ENCODE results near the gene TNS4.

Gene TNS4

GRCh38 chr17:40495140-40495539, 6.3 kb downstream of the TNS4 start:
- DNase-seq (ENCODE audit: low read depth in 3 of 3) = no peak

DNA sequence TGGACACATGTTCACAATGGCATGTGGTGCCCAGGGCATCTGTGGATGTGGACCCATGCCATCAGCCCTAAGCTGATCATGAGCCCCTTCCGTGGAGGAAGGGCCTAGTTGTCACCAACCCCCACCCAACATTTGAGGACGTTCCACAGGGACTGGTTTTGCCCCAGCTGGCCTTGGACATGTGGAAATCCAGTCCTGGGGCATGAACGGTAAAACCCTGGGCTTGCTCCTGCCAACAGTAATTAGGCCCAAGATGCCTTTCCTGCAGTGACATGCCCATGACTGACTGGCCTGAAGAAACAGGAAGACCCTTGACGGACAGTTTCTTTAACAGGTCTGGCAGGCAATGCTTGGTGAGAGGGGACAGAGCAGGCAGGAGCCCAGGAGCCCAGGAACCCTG, 7.7 kb downstream of the TNS4 start:
- no peak for DNase-seq (ENCODE audit: low read depth in 3 of 3)

- DNase-seq (ENCODE audit: low read depth in 3 of 3) = no peak
Measured at GRCh38 chr17:40491486-40491885, 9.9 kb downstream of the TNS4 start.

DNA sequence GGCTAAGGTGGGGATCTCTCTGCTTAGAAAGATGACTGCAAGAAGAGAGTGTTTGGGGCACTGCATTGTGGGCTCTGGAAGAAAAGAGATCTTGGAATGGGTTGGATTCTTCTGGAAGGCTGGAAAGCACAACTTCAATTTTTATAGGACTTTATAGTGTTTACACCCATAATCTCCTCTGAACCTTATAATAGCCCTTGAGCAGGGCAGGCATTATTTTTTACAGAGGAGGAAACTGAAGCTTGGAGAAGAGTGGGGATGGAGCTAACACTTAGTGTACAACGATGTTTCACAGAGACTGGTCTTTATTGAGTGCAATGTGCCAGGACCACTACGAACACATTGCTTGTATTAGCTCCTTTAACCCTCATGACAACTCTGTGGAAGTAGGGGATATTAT, 10.4 kb downstream of the TNS4 start:
- no peak for DNase-seq (ENCODE audit: low read depth in 3 of 3)

- DNase-seq (ENCODE audit: low read depth in 3 of 3) = no peak
Measured at GRCh38 chr17:40490289-40490853, 11.1 kb downstream of the TNS4 start.

DNA sequence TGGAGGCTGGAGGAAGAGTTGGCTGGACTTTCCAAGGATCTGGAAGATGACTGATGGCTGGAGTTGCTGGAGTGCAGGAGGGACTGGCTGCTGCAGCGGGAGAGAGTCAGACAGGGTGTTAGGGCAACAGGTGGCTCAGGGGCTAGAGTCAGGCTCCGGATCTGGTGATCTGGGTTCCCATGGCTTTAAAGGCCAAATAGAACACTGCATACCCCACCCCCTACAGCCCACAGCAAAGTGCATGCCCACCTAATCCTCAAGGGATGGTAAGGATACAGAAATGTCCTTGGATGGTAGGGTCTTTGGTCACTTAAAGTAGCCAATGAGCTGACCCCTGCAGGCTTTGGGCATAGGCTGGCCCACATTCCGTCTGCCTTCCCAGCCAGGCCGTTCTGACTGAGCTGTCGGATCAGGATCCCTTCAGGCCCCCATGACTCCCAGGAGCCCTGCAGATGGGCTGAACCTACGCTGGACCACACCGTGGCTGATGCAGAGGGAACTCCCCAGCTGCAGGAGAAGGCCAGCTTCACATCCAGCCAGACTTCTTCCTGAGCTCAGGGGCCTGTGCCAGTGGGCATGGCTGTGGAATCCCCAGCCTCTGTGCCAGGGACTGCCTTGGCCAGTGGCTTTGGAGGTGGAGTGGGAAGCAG, 13.9 kb downstream of the TNS4 start:
- DNase-seq (ENCODE audit: low read depth in 3 of 3) = no peak

GRCh38 chr17:40486522-40487370, 14.7 kb downstream of the TNS4 start:
- no peak for DNase-seq (ENCODE audit: low read depth in 3 of 3)

DNA sequence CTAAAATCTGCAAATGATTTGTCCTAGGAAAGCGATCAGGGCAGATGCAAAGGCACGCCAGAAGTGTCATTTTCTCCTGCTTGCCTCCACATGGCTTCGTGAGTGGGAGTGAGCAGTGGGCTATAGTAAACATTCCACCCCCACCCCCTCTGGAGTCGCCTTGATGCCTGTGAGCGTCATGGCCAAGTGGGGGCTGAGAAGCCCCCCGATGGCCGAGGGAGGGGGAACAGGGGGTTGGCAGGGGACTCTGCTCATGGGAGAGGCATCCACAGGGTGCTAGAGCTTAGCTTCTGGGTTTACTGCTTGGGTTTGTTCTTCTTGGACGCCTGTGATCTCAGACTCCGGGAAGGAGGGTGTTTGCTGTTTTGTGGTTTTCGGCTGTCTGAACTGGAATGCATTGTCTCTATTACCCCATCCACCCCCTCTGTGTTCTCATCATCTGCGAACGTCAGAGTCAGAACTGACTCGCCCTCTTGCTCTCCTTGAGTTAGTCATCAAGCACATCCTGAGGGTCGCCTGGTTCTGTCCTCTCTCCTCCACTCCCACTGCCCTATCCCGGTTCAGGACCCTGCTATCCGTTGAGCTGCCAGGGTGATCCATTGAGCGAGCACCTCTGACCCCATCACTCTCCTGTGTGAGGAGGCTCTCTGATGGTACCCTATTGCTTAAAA, 15.4 kb downstream of the TNS4 start:
- peak in 1 of 3 experiments; percentile 26 for DNase-seq (ENCODE audit: low read depth in 3 of 3)

DNA sequence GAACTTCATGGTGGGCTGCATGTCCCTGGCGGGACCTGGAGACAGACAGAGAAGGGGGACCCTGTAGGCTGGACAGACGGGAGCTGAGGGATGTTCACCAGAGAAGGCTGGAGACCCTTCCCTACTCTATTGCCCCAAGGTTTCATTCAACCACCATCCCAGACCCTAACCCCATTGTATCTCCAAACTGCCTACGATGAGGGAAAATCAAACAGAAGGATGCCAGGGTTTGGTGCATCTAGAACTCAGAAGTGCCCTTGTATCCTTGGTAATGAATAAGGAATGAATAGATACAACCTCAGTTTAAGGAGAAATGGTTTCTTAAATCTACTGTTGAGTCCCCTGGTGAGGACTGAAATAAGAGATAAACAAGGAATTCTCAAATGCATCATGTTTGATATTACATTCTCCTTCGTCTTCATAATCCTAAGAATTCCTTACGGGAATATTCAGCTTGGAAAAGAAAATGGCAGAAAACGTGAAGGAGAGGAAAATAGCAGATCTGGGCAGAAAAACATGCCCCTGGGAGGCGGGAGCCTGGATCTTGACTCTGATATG, 16.4 kb downstream of the TNS4 start:
- no peak for DNase-seq (ENCODE audit: low read depth in 3 of 3)

- DNase-seq (ENCODE audit: low read depth in 3 of 3) = no peak
Measured at GRCh38 chr17:40484285-40484972, 17.0 kb downstream of the TNS4 start.

DNA sequence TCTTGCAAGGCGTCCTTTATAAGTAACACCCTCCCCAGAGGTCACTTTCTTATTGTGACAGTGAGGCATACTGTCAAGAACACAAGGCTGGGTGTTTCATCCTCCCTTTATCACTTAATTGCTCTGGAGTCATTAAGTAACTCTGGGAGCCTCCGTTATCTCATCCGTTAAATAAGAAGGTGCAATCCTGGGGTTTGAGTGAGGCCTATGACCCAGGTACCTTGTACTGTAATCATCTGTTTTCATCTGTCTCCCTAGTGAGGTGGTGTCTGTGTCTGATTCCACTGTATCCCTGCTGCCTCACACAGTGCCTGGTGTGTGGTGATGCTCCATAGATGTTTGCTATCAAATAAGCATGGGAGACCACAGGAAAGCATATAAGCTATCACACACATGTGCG, 17.7 kb downstream of the TNS4 start:
- no peak for DNase-seq (ENCODE audit: low read depth in 3 of 3)

- no peak for DNase-seq (ENCODE audit: low read depth in 3 of 3)
Measured at GRCh38 chr17:40482722-40483121, 18.7 kb downstream of the TNS4 start.

- no peak for DNase-seq (ENCODE audit: low read depth in 3 of 3)
Measured at GRCh38 chr17:40481106-40481505, 20.3 kb downstream of the TNS4 start.

DNA sequence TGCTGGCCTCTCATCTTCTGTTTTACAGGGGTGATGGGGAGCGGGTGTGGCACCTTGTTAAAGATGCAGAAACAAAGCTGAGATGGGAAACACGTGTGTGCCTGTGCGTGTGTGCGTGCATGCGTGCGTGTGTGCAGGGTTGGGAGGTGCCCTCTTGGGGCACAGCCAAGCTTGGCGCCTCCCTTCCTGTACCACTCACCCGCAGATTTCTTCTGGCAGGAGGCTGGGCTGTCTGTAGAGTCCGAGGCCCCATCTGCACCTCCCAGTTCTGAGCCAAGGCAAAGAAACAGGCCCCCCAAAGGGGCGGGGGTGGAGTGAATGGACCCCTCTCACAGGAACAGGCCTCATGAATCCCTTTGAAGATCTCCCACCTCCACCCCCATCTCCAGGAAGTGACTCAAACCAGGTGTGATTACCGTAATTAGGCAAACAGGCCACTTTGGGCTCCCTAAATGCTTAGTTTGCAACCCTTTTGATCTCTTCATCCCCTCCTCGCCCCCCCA, 20.9 kb downstream of the TNS4 start:
- DNase-seq (ENCODE audit: low read depth in 3 of 3) = peak; percentile 70 to 89 (median 70)

DNA sequence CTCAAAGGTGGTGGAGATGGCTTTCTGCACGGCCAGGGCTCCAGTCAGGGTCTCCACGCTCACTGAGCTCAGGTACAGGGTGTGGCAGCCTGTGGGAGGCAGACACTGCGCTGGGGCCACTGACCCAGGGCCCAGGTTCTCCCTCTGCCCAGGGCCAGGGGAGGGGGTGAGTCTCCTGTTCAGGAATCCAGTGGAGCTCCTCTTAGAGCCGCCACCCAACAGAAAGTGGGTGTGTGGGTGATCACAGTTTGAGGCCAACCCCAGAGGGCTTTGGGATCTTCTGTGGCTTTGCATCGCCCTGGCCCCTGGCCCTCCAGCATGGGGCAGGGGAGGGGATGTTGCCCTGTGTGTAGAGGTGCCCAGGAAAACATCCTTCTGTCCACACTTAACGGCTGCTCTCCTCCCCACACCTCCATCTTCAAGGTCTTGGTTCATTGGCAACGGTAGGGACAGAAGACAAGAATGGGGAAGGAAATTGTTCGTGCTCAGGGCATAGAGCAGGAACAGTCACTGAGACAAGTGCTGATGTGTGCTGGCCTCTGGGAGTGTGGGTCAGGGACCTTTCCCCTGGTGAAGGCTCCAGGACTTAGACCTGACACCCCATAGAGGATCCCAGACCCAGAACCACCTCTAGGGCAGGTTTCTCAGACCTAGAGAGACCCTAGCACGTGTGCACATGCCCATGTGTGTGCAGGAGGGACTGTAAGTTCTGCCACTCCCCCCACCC, 21.5 kb downstream of the TNS4 start:
- no peak for DNase-seq (ENCODE audit: low read depth in 3 of 3)

GRCh38 chr17:40478486-40478885, 22.9 kb downstream of the TNS4 start:
- no peak for DNase-seq (ENCODE audit: low read depth in 3 of 3)

DNA sequence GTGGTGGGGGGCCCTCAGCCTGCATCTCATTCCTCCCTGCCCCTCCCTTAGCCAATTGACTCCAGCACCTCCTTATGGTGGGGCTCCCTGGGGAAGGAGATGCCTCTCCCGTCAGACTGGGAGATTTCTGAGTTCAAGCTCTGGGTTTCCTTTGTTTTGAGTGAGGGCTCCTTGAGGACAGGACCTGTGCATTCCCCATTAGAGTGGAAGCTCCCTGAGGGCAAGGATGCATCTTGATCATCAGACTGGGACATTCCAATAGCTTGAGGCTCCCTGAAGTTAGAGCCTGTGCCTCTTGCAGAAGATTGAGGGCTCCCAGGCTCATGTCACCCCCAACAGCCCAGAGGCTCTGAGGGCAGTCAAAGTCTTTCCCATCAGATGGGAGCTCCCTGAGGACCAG, 23.6 kb downstream of the TNS4 start:
- DNase-seq (ENCODE audit: low read depth in 3 of 3) = no peak

DNA sequence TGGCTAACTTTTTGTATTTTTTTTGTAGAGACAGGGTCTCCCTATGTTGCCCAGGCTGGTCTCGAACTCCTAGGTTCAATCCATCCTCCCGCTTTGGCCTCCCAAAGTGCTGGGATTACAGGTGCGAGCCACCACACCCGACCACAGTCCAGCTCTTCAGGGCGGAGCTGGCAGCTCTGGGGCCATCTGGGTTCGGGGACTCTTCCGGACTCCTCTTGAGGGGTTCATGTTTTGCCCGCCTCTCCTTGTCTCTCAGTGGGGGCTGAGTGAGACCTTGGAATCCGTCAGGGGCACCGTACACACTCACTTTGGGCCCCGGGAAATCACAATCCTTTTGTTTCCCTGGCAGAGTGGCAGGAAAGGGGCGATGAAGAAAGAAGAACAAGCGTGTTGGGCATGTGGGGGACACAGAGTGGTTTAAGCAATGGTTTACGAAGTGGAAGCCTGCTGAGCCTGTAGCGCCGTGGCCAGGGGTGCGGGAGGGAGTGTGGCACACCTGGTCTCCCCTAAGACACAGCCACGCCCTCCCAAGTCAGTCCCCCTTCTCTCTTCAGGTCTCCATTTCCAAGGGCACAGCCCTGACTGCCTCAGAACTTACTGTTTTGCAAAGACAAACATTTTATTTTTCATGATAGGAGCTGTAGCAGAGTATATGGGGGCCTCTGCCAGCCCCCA, 26.1 kb downstream of the TNS4 start:
- DNase-seq (ENCODE audit: low read depth in 3 of 3) = no peak

- DNase-seq (ENCODE audit: low read depth in 3 of 3) = no peak
Measured at GRCh38 chr17:40474419-40475002, 26.9 kb downstream of the TNS4 start.

Data from stimulated activated CD4-positive, alpha-beta T cell treated with anti-CD3 and anti-CD28 coated beads, TNF-alpha, amount 100 ng/mL, for 24 hours (primary cell).